GM19099 (cell line): ENCODE data around the gene VPS8.
A peak's percentile ranks its signal among the peaks of the same experiment; 100 is the strongest.

Experiments
- POLR2A ChIP-seq: IDR thresholded peaks from 3 replicates; pipeline ENCODE4 v1.6.1; 2011; ENCODE audit warnings: low read depth; ENCODE audit not compliant: insufficient read length; ENCODE audit errors: extremely low read depth

The VPS8 gene

GRCh38 chr3:184811999-184812661 lies at the start of gene VPS8:
Gene VPS8, plus strand, starts transcription at chr3:184812166. Its CDS starts 12,467 bp downstream, at chr3:184824633.
- TF ChIP-seq POLR2A: peak; percentile 85

- no peak for TF ChIP-seq POLR2A
Measured at GRCh38 chr3:184764191-184764590, 47.8 kb upstream of the VPS8 start.

- no peak for TF ChIP-seq POLR2A
Measured at GRCh38 chr3:184765047-184765729, 46.8 kb upstream of the VPS8 start.

GRCh38 chr3:184765730-184766074 lies 46.3 kb upstream of the VPS8 start:
- no peak for TF ChIP-seq POLR2A

- TF ChIP-seq POLR2A: no peak
Measured at GRCh38 chr3:184766555-184767261, 45.3 kb upstream of the VPS8 start.

- TF ChIP-seq POLR2A: no peak
Measured at GRCh38 chr3:184767377-184767776, 44.6 kb upstream of the VPS8 start.

GRCh38 chr3:184769382-184770170 lies 42.4 kb upstream of the VPS8 start:
- TF ChIP-seq POLR2A: no peak

GRCh38 chr3:184770541-184770940 lies 41.4 kb upstream of the VPS8 start:
- TF ChIP-seq POLR2A: no peak

GRCh38 chr3:184771301-184772127 lies 40.5 kb upstream of the VPS8 start:
- no peak for TF ChIP-seq POLR2A

- no peak for TF ChIP-seq POLR2A
Measured at GRCh38 chr3:184772667-184773272, 39.2 kb upstream of the VPS8 start.

- no peak for TF ChIP-seq POLR2A
Measured at GRCh38 chr3:184773283-184774186, 38.4 kb upstream of the VPS8 start.

GRCh38 chr3:184776916-184777315 lies 35.0 kb upstream of the VPS8 start:
- TF ChIP-seq POLR2A: no peak
